PFSK-1 (cell line): ENCODE measurements around the gene HBZ.

Experiments used
- FOXP2 ChIP-seq: optimal IDR thresholded peaks from 2 replicates; pipeline ENCODE3; 2011; ENCODE audit warnings: borderline replicate concordance, control low read depth, inconsistent platforms; ENCODE audit not compliant: insufficient read depth; ENCODE audit errors: extremely low read length, extremely low read depth
- POLR2AphosphoS5 ChIP-seq: IDR thresholded peaks from 2 replicates; pipeline ENCODE4 v1.6.1; 2012; ENCODE audit warnings: low read depth, mild to moderate bottlenecking, control low read depth, low read length, moderate library complexity
- REST ChIP-seq, 2 experiments: IDR thresholded peaks; 2 replicates each; pipeline versions ENCODE4 v1.6.1 to v1.8.0; 2011 to 2012; ENCODE audit warnings: low read depth in 2 of 2, low read length in 2 of 2, control low read depth in 1 of 2, inconsistent platforms in 1 of 2, mild to moderate bottlenecking in 1 of 2, moderate library complexity in 1 of 2; ENCODE audit not compliant: insufficient read depth in 1 of 2
- SIN3A ChIP-seq: IDR thresholded peaks from 2 replicates; pipeline ENCODE4 v1.6.1; 2012; ENCODE audit warnings: mild to moderate bottlenecking, low read length, moderate library complexity, borderline replicate concordance; ENCODE audit not compliant: insufficient read depth
- TAF1 ChIP-seq: IDR thresholded peaks from 2 replicates; pipeline ENCODE4 v1.6.1; 2012; ENCODE audit warnings: low read length, control low read depth, borderline replicate concordance; ENCODE audit not compliant: insufficient read depth

Gene HBZ

GRCh38 chr16:177394-177822, 25.0 kb downstream of the HBZ start:
- TF ChIP-seq TAF1 (no peak), REST (IDR thresholded peaks at IDR 0.05; ENCODE audit: insufficient read depth in 1 of 2, low read depth in 2 of 2, low read length in 2 of 2) (no peak), FOXP2 (no peak), POLR2AphosphoS5 (no peak)

GRCh38 chr16:177981-178667, 25.7 kb downstream of the HBZ start:
- no peak for TF ChIP-seq SIN3A
- no peak for TF ChIP-seq POLR2AphosphoS5
- TF ChIP-seq TAF1, result no peak
- TF ChIP-seq REST (IDR thresholded peaks at IDR 0.05; ENCODE audit: insufficient read depth in 1 of 2, low read depth in 2 of 2, low read length in 2 of 2), result no peak

- TF ChIP-seq FOXP2, result no peak
- no peak for TF ChIP-seq REST (IDR thresholded peaks at IDR 0.05; ENCODE audit: insufficient read depth in 1 of 2, low read depth in 2 of 2, low read length in 2 of 2)
- TF ChIP-seq TAF1, result no peak
- TF ChIP-seq SIN3A, result no peak
- no peak for TF ChIP-seq POLR2AphosphoS5
Measured at GRCh38 chr16:178668-179015, 26.2 kb downstream of the HBZ start.

GRCh38 chr16:179211-180092, 27.0 kb downstream of the HBZ start:
- TF ChIP-seq REST (IDR thresholded peaks at IDR 0.05; ENCODE audit: insufficient read depth in 1 of 2, low read depth in 2 of 2, low read length in 2 of 2) (no peak), SIN3A (no peak), POLR2AphosphoS5 (no peak), FOXP2 (no peak), TAF1 (no peak)
